Measurements from ENCODE around the gene UBR7. TPM values are rescaled to one million over a fixed set of nuclear protein-coding genes. Genes with fewer than 3 reads are reported as not detected.
"Not testable (repeated sequence)": the region's sequence is repeated elsewhere in the genome, so short reads cannot be mapped to it uniquely, and the experiment has no call there.

Gene UBR7
- total and polyA plus RNA-seq, 7 experiments from 2014 or later = 10.1 to 31.3 (median 13.6) TPM

GRCh38 chr14:93230539-93230938, 23.5 kb downstream of the UBR7 start:
- intact Hi-C loops (cut with micrococcal nuclease) = no loop called here
- ChIA-PET CTCF (interaction anchor here (0.6 to 0.8 kb wide), 3 partner anchors 11 to 784 kb away, joined by 3 read pairs; no protein-coding TSS in a partner anchor), POLR2A (no interaction called here)
- peaks cover 0 to 18% (median 7%) of the 10 kb centered on the region in 5 donors for H3K27me3 Mint-ChIP-seq
- H3K4me3 ChIP-seq (ENCODE audit: low read length) = no peak overlapping the region
- peaks cover 11 to 22% (median 14%) of the 10 kb centered on the region in 7 donors for H3K4me1 Mint-ChIP-seq
- H3K27ac ChIP-seq (ENCODE audit: low read depth, low read length) = no peak overlapping the region
- H3K27me3 ChIP-seq (ENCODE audit: control insufficient read depth in 2 of 2, insufficient read depth in 2 of 2, low read length in 2 of 2) = no peaks in the 10 kb centered on the region
- peaks cover 0 to 4% of the 10 kb centered on the region in 2 donors for H3K4me1 ChIP-seq (ENCODE audit: control insufficient read depth in 2 of 2, insufficient read depth in 2 of 2, low read length in 2 of 2)
- ATAC-seq (no peak), DNase-seq (no peak)
- H3K9me3 ChIP-seq (ENCODE audit: control insufficient read depth in 2 of 3, low read length in 3 of 3) = no peaks in the 10 kb centered on the region
- peaks cover 6 to 39% (median 30%) of the 10 kb centered on the region in 5 donors for H3K36me3 Mint-ChIP-seq
- H3K9me3 Mint-ChIP-seq = peaks cover 0 to 3% (median 0%) of the 10 kb centered on the region in 11 donors
- H3K4me3 Mint-ChIP-seq = peak overlapping the region in 9 of 10 donors; percentile 18 to 76 (median 65)
- H3K27ac Mint-ChIP-seq = no peak overlapping the region
- peaks cover 5 to 29% (median 6%) of the 10 kb centered on the region in 3 experiments for H3K36me3 ChIP-seq (ENCODE audit: control insufficient read depth in 2 of 3, insufficient read depth in 3 of 3, low read length in 3 of 3)

GRCh38 chr14:93231129-93231979, 24.3 kb downstream of the UBR7 start:
- Histone ChIP-seq H3K27ac (ENCODE audit: low read depth, low read length) (no peak overlapping the region), H3K27me3 (ENCODE audit: control insufficient read depth in 2 of 2, insufficient read depth in 2 of 2, low read length in 2 of 2) (no peaks in the 10 kb centered on the region), H3K4me3 (ENCODE audit: low read length) (peak overlapping the region; percentile 36), H3K36me3 (ENCODE audit: control insufficient read depth in 2 of 3, insufficient read depth in 3 of 3, low read length in 3 of 3) (peaks cover 5 to 21% (median 6%) of the 10 kb centered on the region in 3 experiments), H3K9me3 (ENCODE audit: control insufficient read depth in 2 of 3, low read length in 3 of 3) (no peaks in the 10 kb centered on the region), H3K4me1 (ENCODE audit: control insufficient read depth in 2 of 2, insufficient read depth in 2 of 2, low read length in 2 of 2) (peaks cover 0 to 4% of the 10 kb centered on the region in 2 donors)
- peaks cover 0 to 18% (median 7%) of the 10 kb centered on the region in 5 donors for H3K27me3 Mint-ChIP-seq
- POLR2A ChIA-PET = interaction anchor here (0.6 kb wide), 1 partner anchor 86 kb away, joined by 4 read pairs; no protein-coding TSS in a partner anchor
- peak overlapping the region; percentile 4 to 76 (median 62) for H3K4me3 Mint-ChIP-seq
- H3K27ac Mint-ChIP-seq = peak overlapping the region in 1 of 9 donors; percentile 72
- H3K9me3 Mint-ChIP-seq = peaks cover 0 to 3% (median 0%) of the 10 kb centered on the region in 11 donors
- peaks cover 6 to 31% (median 22%) of the 10 kb centered on the region in 5 donors for H3K36me3 Mint-ChIP-seq
- CTCF ChIA-PET = interaction anchor here (0.7 to 1.2 kb wide), 3 partner anchors 12 to 19 kb away, joined by 3 read pairs; no protein-coding TSS in a partner anchor
- intact Hi-C loops (cut with micrococcal nuclease) = no loop called here
- peaks cover 11 to 21% (median 14%) of the 10 kb centered on the region in 7 donors for H3K4me1 Mint-ChIP-seq
- ATAC-seq (peak; percentile 20), DNase-seq (no peak)

GRCh38 chr14:93232159-93232558, 25.1 kb downstream of the UBR7 start:
- H3K36me3 Mint-ChIP-seq = peaks cover 4 to 24% (median 17%) of the 10 kb centered on the region in 5 donors
- ChIA-PET CTCF (interaction anchor here (1.2 kb wide), 1 partner anchor 18 kb away, joined by 3 read pairs; no protein-coding TSS in a partner anchor), POLR2A (no interaction called here)
- no peak for DNase-seq
- Histone ChIP-seq H3K4me3 (ENCODE audit: low read length) (no peak overlapping the region), H3K4me1 (ENCODE audit: control insufficient read depth in 2 of 2, insufficient read depth in 2 of 2, low read length in 2 of 2) (peaks cover 0 to 4% of the 10 kb centered on the region in 2 donors), H3K9me3 (ENCODE audit: control insufficient read depth in 2 of 3, low read length in 3 of 3) (no peaks in the 10 kb centered on the region), H3K27me3 (ENCODE audit: control insufficient read depth in 2 of 2, insufficient read depth in 2 of 2, low read length in 2 of 2) (no peaks in the 10 kb centered on the region), H3K36me3 (ENCODE audit: control insufficient read depth in 2 of 3, insufficient read depth in 3 of 3, low read length in 3 of 3) (peaks cover under 1 to 16% (median 6%) of the 10 kb centered on the region in 3 experiments), H3K27ac (ENCODE audit: low read depth, low read length) (no peak overlapping the region)
- no peak overlapping the region for H3K27ac Mint-ChIP-seq
- peaks cover 0 to 18% (median 7%) of the 10 kb centered on the region in 5 donors for H3K27me3 Mint-ChIP-seq
- H3K9me3 Mint-ChIP-seq = peaks cover 0 to 3% (median 0%) of the 10 kb centered on the region in 11 donors
- H3K4me1 Mint-ChIP-seq = peaks cover 11 to 21% (median 14%) of the 10 kb centered on the region in 7 donors
- peak overlapping the region in 5 of 10 donors; percentile 34 to 76 (median 52) for H3K4me3 Mint-ChIP-seq
- ATAC-seq = no peak
- intact Hi-C loops (cut with micrococcal nuclease) = no loop called here

- DNase-seq; ATAC-seq; H3K27ac Mint-ChIP-seq; H3K9me3 ChIP-seq (ENCODE audit: control insufficient read depth in 2 of 3, low read length in 3 of 3); intact Hi-C loops (cut with micrococcal nuclease); CTCF ChIA-PET; H3K36me3 ChIP-seq (ENCODE audit: control insufficient read depth in 2 of 3, insufficient read depth in 3 of 3, low read length in 3 of 3); H3K27me3 ChIP-seq (ENCODE audit: control insufficient read depth in 2 of 2, insufficient read depth in 2 of 2, low read length in 2 of 2); POLR2A ChIA-PET; H3K4me3 ChIP-seq (ENCODE audit: low read length); H3K4me3 Mint-ChIP-seq; H3K27ac ChIP-seq (ENCODE audit: low read depth, low read length); H3K9me3 Mint-ChIP-seq; H3K4me1 ChIP-seq (ENCODE audit: control insufficient read depth in 2 of 2, insufficient read depth in 2 of 2, low read length in 2 of 2): not testable (repeated sequence)
- H3K36me3 Mint-ChIP-seq = peaks cover 0 to 15% (median 8%) of the 10 kb centered on the region in 5 donors
- peaks cover 0 to 18% (median 7%) of the 10 kb centered on the region in 5 donors for H3K27me3 Mint-ChIP-seq
- H3K4me1 Mint-ChIP-seq = peaks cover 11 to 22% (median 14%) of the 10 kb centered on the region in 7 donors
Measured at GRCh38 chr14:93233078-93233477, 26.0 kb downstream of the UBR7 start.

- Histone ChIP-seq H3K4me1 (ENCODE audit: control insufficient read depth in 2 of 2, insufficient read depth in 2 of 2, low read length in 2 of 2) (peaks cover 0 to 4% of the 10 kb centered on the region in 2 donors), H3K27ac (ENCODE audit: low read depth, low read length) (no peak overlapping the region), H3K36me3 (ENCODE audit: control insufficient read depth in 2 of 3, insufficient read depth in 3 of 3, low read length in 3 of 3) (no peaks in the 10 kb centered on the region), H3K4me3 (ENCODE audit: low read length) (no peak overlapping the region), H3K9me3 (ENCODE audit: control insufficient read depth in 2 of 3, low read length in 3 of 3) (no peaks in the 10 kb centered on the region), H3K27me3 (ENCODE audit: control insufficient read depth in 2 of 2, insufficient read depth in 2 of 2, low read length in 2 of 2) (no peaks in the 10 kb centered on the region)
- Mint-ChIP-seq H3K27ac (peak overlapping the region in 1 of 9 donors; percentile 26), H3K9me3 (peaks cover 0 to 3% (median 0%) of the 10 kb centered on the region in 11 donors), H3K36me3 (peaks cover 0 to 2% (median 0%) of the 10 kb centered on the region in 5 donors), H3K4me3 (no peak overlapping the region), H3K27me3 (peaks cover 0 to 18% (median 5%) of the 10 kb centered on the region in 5 donors), H3K4me1 (peaks cover 11 to 28% (median 14%) of the 10 kb centered on the region in 7 donors)
- no peak for DNase-seq
- ATAC-seq = no peak
- intact Hi-C loops (cut with micrococcal nuclease) = no loop called here
- POLR2A ChIA-PET = interaction anchor here (0.6 kb wide), 1 partner anchor 29 kb away, joined by 5 read pairs; no protein-coding TSS in a partner anchor
- CTCF ChIA-PET = no interaction called here
Measured at GRCh38 chr14:93234798-93235197, 27.7 kb downstream of the UBR7 start.

GRCh38 chr14:93239869-93240677, 33.0 kb downstream of the UBR7 start:
- ATAC-seq = no peak
- peaks cover 0 to 2% (median 0%) of the 10 kb centered on the region in 11 donors for H3K9me3 Mint-ChIP-seq
- Histone ChIP-seq H3K27ac (ENCODE audit: low read depth, low read length) (no peak overlapping the region), H3K4me3 (ENCODE audit: low read length) (no peak overlapping the region), H3K4me1 (ENCODE audit: control insufficient read depth in 2 of 2, insufficient read depth in 2 of 2, low read length in 2 of 2) (no peaks in the 10 kb centered on the region), H3K9me3 (ENCODE audit: control insufficient read depth in 2 of 3, low read length in 3 of 3) (no peaks in the 10 kb centered on the region), H3K27me3 (ENCODE audit: control insufficient read depth in 2 of 2, insufficient read depth in 2 of 2, low read length in 2 of 2) (no peaks in the 10 kb centered on the region), H3K36me3 (ENCODE audit: control insufficient read depth in 2 of 3, insufficient read depth in 3 of 3, low read length in 3 of 3) (peaks cover 0 to 16% (median 14%) of the 10 kb centered on the region in 3 experiments)
- intact Hi-C loops (cut with micrococcal nuclease) = no loop called here
- peak in 2 of 9 donors; percentile 1 to 15 for DNase-seq
- peaks cover 0 to 11% (median 0%) of the 10 kb centered on the region in 7 donors for H3K4me1 Mint-ChIP-seq
- H3K36me3 Mint-ChIP-seq = peaks cover 4 to 19% (median 12%) of the 10 kb centered on the region in 5 donors
- H3K4me3 Mint-ChIP-seq = peak overlapping the region in 1 of 10 donors; percentile 10
- H3K27ac Mint-ChIP-seq = peak overlapping the region in 4 of 9 donors; percentile 51 to 78 (median 54)
- CTCF ChIA-PET = no interaction called here
- H3K27me3 Mint-ChIP-seq = peaks cover 0 to 2% (median 0%) of the 10 kb centered on the region in 5 donors
- POLR2A ChIA-PET = no interaction called here
